Measurements from ENCODE around the gene CCDC107.

CCDC107 gene

DNA sequence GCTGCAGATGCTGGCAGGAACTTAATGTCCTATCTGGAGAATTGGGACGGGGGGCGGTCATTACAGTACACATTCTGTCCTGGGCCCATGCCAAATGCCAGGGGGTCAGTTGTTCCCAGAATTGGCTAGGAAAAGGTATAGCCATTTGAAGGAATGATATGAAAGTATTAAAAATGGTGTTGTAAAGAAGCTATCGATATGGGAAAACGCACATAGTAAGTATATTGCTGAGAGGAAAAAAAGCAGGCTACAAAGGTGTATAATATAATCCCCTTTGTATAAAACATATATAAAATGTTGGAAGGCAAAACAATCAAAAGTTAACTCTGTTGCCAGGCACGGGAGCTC, 7.4 kb downstream of the CCDC107 start:
- TF ChIP-seq L3MBTL2 (conservative IDR thresholded peaks at IDR 0.05) (no peak), CTBP1 (IDR thresholded peaks at IDR 0.05; ENCODE audit: borderline replicate concordance) (no peak)
- TF ChIP-seq, protein P1, sequence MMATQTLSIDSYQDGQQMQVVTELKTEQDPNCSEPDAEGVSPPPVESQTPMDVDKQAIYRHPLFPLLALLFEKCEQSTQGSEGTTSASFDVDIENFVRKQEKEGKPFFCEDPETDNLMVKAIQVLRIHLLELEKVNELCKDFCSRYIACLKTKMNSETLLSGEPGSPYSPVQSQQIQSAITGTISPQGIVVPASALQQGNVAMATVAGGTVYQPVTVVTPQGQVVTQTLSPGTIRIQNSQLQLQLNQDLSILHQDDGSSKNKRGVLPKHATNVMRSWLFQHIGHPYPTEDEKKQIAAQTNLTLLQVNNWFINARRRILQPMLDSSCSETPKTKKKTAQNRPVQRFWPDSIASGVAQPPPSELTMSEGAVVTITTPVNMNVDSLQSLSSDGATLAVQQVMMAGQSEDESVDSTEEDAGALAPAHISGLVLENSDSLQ (IDR thresholded peaks at IDR 0.05), result no peak
- DNase-seq (ENCODE audit: extremely low spot score), result no peak
- ChIA-PET CTCF (interaction anchor here (0.5 to 1.1 kb wide), 3 partner anchors 18 to 62 kb away, joined by 3 to 6 read pairs (median 4); no protein-coding TSS in a partner anchor), POLR2A (interaction anchor here (1.6 to 2.6 kb wide), 7 partner anchors 14 to 83 kb away, joined by 5 to 14 read pairs (median 7); partner anchors contain the start of genes GBA2, RGP1 and TPM2)

DNA sequence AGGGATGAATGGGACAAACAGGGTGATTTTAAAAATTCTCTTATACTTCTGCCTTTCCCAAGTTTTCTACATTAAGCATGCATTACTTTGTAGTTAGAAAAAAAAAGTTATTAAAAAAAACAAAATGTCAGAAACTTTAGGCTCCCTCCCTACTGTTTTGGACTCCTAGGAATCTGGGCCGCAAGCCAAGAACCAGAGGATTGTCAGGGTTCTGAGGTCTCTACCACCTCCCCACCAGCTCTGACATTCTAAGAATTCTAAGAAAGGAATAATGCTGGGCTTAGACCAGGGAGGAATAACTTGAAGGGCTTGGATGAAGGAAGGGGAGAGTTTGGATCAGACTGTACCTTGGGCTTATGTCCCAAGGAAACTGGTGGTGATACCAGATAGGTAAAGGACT, 8.0 kb downstream of the CCDC107 start:
- CTCF ChIA-PET, result no interaction called here
- no peak for DNase-seq (ENCODE audit: extremely low spot score)
- POLR2A ChIA-PET, result interaction anchor here (2.0 to 2.6 kb wide), 3 partner anchors 18 to 25 kb away, joined by 5 to 14 read pairs (median 7); partner anchors contain the start of gene TPM2
- TF ChIP-seq TARDBP (IDR thresholded peaks at IDR 0.05) (no peak), FOXA1 (IDR thresholded peaks at IDR 0.05) (no peak), SUZ12 (IDR thresholded peaks at IDR 0.05) (no peak)

DNA sequence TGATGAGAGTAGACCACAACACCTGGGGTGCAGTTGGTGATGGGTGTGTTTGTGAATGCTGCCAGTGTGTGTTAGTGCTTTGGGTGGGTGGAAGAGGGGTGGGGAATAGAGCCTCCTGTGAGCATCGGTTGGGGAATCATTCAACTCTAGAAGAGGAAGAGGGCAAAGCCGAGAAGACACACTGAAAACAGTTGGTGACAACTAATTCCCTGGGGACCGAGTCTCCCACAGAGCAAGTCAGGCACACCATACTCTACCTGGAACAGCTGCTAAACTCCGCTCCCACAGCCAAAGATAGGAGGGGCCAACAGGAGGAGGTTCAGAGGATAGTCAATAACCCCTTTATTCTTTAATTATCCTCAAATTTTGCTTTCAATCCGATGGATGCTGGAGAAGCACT, 8.5 kb downstream of the CCDC107 start:
- POLR2A ChIA-PET, result no interaction called here
- TF ChIP-seq, protein P1 (IDR thresholded peaks at IDR 0.05), result no peak
- TF ChIP-seq FOXK2 (IDR thresholded peaks at IDR 0.05), result no peak
- TF ChIP-seq NFRKB (IDR thresholded peaks at IDR 0.05), result no peak
- no peak for TF ChIP-seq SUZ12 (IDR thresholded peaks at IDR 0.05)
- TF ChIP-seq HDGF (IDR thresholded peaks at IDR 0.05; ENCODE audit: borderline replicate concordance), result no peak
- no peak for TF ChIP-seq ARNT (IDR thresholded peaks at IDR 0.05)
- no peak for TF ChIP-seq LEF1 (IDR thresholded peaks at IDR 0.05; ENCODE audit: borderline replicate concordance)
- no peak for TF ChIP-seq BHLHE40 (IDR thresholded peaks at IDR 0.05; ENCODE audit: borderline replicate concordance)
- no peak for DNase-seq (ENCODE audit: extremely low spot score)
- CTCF ChIA-PET, result no interaction called here

DNA sequence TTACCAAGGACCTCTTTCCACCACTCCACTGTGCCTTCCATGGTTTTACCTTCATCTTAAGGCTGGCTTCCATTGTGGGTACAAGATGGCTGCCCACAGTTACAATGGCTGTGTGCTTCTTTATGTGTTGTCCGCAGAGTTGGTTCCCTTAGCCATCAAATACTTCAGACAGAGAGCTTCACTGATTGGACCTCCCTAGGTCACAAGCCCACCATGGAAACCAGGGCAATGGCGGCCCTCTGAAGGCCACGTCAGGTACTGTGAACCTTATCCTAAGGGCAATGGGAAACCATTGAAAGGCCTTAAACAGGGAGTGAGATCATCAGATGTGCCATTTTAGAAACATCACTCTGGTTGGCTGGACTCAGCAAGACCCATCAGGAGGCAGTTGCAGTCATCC, 9.8 kb downstream of the CCDC107 start:
- TF ChIP-seq SP1 (IDR thresholded peaks at IDR 0.05) (no peak), ELF4 (IDR thresholded peaks at IDR 0.05) (no peak), ZNF384 (IDR thresholded peaks at IDR 0.05) (no peak), LEF1 (IDR thresholded peaks at IDR 0.05; ENCODE audit: borderline replicate concordance) (no peak), HDGF (IDR thresholded peaks at IDR 0.05; ENCODE audit: borderline replicate concordance) (no peak), SUZ12 (IDR thresholded peaks at IDR 0.05) (no peak), BHLHE40 (IDR thresholded peaks at IDR 0.05; ENCODE audit: borderline replicate concordance) (no peak), NFRKB (IDR thresholded peaks at IDR 0.05) (no peak), ARNT (IDR thresholded peaks at IDR 0.05) (no peak), CTBP1 (IDR thresholded peaks at IDR 0.05; ENCODE audit: borderline replicate concordance) (no peak), TARDBP (IDR thresholded peaks at IDR 0.05) (no peak), FOXM1 (IDR thresholded peaks at IDR 0.05; ENCODE audit: borderline replicate concordance) (no peak), FOXA1 (IDR thresholded peaks at IDR 0.05) (no peak), L3MBTL2 (conservative IDR thresholded peaks at IDR 0.05) (no peak), FOXK2 (IDR thresholded peaks at IDR 0.05) (no peak)
- TF ChIP-seq, protein P1 (IDR thresholded peaks at IDR 0.05), result no peak
- POLR2A ChIA-PET, result no interaction called here
- DNase-seq (ENCODE audit: extremely low spot score), result no peak
- CTCF ChIA-PET, result no interaction called here

DNA sequence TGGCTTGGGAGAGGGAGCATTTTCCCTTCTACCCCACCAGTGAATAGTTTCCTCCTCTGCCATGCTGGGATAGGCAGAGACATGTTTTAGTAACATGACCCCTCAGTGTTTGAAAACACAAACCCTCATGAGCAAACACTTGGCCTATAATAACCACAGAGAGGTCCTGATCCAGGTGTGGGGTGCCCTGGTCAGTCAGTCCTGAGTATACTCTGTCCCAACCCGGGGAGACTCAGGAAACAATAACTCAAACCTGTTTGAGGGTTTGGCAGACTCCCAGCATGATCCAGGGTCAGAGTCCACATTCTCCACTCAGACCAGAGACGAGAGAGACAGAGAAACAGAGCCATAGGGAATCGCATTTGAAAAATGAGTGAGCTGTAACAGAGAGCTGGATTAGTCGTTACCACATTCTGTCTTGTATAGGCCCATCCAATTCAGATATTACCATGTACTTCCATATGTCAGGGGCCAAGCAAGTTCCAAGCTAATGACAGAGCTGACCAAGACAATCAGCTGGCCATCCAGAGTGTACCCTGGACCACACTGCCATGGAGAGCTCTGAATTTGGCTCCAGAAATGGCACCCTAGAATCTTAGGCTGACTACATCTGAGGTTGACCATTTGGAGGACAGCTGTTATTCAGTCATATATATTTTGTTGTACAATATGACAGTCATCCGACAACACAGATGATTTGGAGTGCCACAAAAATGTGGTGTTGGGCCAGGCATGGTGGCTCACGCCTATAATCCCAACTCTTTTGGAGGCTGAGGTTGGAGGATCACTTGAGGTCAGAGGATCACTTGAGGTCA, 11.4 kb downstream of the CCDC107 start:
- POLR2A ChIA-PET, result interaction anchor here (2.8 kb wide), 1 partner anchor 11 kb away, joined by 11 read pairs; the partner anchor contains the start of genes CCDC107 and RMRP
- TF ChIP-seq TARDBP (IDR thresholded peaks at IDR 0.05) (no peak), SUZ12 (IDR thresholded peaks at IDR 0.05) (no peak), CTBP1 (IDR thresholded peaks at IDR 0.05; ENCODE audit: borderline replicate concordance) (no peak), FOXM1 (IDR thresholded peaks at IDR 0.05; ENCODE audit: borderline replicate concordance) (no peak), FOXK2 (IDR thresholded peaks at IDR 0.05) (no peak), BHLHE40 (IDR thresholded peaks at IDR 0.05; ENCODE audit: borderline replicate concordance) (no peak), L3MBTL2 (conservative IDR thresholded peaks at IDR 0.05) (no peak), SP1 (IDR thresholded peaks at IDR 0.05) (no peak), HDGF (IDR thresholded peaks at IDR 0.05; ENCODE audit: borderline replicate concordance) (no peak), ELF4 (IDR thresholded peaks at IDR 0.05) (no peak), FOXA1 (IDR thresholded peaks at IDR 0.05) (no peak), LEF1 (IDR thresholded peaks at IDR 0.05; ENCODE audit: borderline replicate concordance) (no peak), ZNF384 (IDR thresholded peaks at IDR 0.05) (no peak)
- TF ChIP-seq, protein P1 (IDR thresholded peaks at IDR 0.05), result no peak
- CTCF ChIA-PET, result interaction anchor here (1.1 to 1.2 kb wide), 2 partner anchors 27 to 63 kb away, joined by 3 to 4 read pairs; partner anchors contain the start of gene CREB3
- no peak for DNase-seq (ENCODE audit: extremely low spot score)

All from HEK293T (cell line).